ENCODE results near the gene RNGTT.
"Not testable (repeated sequence)": the region's sequence is repeated elsewhere in the genome, so short reads cannot be mapped to it uniquely, and the experiment has no call there.

RNGTT gene

DNA sequence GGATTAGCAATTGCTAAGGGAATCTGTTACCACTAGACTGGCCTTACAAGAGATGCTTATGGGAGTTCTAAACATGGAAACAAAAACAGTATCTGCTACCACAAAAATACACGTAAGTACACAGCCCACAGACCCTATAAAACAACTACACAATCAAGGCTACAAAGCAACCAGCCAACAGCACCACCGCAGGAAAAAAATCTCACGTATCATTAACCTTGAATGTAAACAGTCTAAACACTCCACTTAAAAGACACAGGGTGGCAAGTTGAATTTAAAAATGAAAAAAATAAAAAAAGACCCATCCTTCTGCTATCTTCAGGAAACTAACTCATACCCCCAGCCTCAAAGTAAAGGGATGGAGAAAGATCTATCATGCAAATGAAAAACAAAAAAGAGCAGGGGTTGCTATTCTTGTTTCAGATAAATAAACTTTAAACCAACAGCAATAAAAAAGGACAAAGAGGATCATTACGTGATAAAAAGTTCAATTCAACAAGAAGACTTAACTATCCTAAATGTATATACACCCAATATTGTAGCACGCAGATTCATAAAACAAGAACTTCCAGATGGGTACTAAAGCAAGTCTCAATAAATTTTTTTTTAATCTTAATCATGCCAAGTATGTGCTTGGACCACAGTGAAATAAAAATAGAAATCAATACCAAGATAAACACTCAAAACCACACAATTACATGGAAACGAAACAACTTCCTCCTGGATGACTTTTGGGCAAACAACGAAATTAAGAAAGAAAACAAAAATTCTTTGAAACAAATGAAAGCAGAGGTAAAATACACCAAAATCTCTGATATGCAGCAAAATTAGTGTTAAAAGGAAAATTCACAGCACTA lies 52.3 kb downstream of the RNGTT start:
- peak; percentile 68 for DNase-seq (ENCODE audit: low read depth)

DNA sequence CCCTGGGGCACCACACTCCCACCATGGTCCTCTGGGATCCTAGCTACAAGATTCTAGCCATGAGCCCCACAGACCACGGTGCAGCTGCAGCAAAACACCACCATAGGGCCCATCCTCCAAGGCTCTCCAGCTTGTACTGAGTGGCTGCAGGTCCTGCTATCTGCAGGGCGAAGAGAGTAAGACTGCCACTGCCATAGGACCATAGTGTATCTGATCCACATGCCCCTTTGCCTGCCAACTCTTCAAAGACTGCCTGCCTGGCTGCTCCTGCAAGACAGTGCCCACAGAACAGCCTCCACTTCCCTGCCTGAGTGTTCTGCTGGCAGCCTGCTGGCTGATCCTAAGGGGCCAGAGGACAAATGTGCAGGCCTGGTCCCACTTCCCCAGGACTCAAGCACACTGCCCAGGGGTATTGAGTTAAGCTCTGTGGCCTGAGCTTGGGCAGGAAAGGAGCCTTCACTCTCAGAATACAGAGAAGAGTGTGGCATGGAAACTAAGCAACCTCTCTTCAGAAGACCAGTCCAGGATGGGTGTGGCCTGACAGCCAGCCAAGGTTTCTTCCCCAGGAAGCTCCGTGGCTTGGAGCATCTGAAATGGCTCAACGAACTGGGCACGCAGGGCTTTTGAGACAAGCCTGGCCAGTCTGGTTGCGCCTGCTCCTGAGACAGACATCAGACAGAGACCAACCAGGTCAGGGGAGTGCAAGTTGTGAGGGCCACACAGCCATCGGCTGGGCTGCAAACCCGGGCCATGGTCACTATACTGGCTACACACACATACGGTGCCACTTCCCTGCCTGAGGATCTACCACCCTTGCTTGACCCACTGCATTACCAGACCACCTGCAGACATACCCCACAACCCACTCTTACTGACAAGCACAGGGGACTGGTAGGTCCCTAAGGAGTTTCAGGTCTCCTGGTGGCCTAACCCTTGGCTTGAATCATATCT lies 54.5 kb downstream of the RNGTT start:
- DNase-seq (ENCODE audit: low read depth): peak; percentile 6

DNA sequence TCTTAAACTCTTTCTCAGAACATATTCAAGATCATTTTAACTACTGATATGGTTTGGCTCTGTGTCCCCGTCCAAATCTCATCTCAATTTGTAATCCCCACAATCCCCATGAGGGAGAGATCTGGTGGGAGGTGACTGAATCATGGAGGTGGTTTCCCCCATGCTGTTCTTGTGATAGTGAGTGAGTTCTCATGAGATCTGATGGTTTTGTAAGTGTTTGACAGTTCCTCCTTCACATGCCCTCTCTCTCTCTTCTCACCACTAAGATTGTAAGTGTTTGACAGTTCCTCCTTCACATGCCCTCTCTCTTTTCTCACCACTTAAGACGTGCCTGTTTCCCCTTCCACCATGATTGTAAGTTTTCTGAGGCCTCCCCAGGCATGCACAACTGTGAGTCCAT lies 56.3 kb downstream of the RNGTT start:
- DNase-seq (ENCODE audit: low read depth): not testable (repeated sequence)

DNA sequence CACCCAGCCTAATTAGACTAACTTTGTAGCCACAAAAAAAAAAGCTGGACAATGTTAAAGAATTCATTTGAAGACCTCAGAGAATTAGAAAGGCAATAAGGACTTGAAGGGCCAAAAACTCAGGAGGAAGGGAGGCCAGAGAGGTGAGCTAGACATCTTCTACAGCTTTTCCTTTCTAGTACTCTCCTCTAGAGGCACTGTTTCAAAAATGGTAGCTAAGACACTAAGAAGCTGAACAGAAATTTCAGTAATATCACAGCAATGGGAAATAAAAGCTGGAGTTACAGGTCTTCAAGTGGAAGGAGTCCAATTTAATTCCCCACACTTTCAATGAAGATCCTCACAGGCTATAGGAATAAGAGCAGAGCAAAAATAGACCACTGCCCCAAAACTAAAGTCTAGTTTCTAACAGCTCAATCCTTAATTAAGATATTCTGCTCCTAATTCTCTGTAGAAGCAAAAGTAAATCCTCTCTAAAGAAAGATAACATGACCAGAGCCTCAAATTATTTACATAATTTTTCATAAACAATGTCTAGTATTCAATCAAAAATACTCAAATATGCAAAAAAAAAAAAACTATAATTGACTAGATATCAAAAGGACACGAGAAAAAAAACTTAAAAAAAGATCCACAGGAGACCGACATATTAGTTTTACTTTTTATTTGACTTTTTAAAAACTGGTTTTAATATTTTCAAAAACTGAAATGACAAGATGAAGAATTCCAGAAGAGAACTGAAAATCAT lies 63.7 kb downstream of the RNGTT start:
- no peak for DNase-seq (ENCODE audit: low read depth)

DNA sequence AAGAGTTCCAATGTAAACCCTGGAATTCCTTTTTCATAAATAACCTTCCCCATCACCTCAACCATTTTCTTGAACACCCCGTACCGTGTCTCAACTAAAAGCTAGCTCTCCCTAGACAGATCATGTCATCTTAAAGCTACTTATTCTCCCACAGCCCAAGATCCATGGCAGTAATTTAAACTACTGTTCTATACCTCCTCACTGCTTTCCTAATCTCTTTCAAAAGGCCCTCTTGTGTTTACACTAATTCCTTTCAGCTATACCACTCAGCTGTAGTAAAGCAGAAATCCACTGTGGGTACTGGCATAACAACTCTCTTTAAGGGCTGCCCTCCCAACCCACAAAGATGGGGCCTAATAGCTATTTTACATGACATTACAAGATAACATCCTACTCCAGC lies 67.5 kb downstream of the RNGTT start:
- no peak for DNase-seq (ENCODE audit: low read depth)

DNA sequence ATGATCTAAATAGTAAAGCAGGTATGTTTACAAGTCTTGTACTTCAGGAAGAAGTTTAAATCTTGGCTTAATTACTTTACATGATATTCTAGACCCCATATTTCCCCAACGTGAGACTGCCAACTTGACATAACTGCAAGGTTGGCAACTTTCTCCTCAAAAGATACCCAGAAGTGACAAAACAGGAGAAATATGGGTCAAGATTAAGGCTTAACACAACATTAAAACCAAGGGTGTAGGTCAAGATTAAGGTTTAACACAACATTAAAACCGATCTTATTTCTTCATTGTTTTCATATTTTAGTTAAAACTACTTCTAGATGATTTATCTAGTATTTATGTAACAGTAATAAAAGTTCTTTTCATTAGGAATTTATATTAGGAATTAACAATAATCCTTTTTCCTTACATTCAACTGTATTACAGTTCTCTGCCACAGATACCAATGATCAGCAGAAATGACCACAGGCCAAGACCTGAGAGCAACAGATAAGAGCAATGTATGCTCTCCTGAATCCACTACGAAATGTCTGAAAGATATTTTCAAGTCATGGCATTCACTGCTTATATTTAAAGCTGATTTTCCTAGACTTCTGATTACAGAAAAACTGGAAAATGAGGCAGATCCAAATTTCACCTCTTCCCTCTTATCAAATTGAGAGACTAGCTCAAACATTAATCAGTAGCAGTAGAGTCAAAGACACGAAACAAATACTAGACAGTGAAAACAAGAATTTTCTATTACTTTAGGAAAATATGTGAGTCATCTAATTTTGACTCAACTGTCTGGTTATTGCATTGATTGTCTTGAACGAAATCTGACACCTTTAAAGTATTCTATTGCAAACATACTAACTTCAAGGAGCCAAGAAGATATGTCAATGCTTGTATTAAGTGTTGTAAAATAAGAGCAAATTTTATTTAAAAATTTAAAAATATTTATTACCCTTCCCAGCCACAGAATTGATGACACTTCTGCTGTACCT lies 72.3 kb downstream of the RNGTT start:
- DNase-seq (ENCODE audit: low read depth): peak; percentile 17

DNA sequence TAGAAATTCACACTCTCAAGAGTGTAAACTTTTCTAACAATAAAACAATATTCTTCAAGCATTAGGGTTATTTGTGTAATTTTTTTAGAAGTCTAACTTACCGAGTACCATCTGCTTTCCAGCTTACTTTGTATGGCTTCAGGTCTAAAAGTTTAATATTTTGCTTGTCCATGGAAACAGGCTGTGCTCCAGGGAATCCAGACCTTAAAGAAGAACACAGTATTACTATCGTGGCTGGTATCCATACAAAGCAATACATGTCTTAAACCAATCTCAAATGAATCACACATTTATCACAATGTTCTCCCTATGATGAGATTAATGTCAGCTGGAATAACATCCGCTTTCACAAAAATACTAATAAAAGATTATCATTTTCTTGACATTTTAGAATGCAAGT lies 73.0 kb downstream of the RNGTT start:
- DNase-seq (ENCODE audit: low read depth): peak; percentile 3

DNA sequence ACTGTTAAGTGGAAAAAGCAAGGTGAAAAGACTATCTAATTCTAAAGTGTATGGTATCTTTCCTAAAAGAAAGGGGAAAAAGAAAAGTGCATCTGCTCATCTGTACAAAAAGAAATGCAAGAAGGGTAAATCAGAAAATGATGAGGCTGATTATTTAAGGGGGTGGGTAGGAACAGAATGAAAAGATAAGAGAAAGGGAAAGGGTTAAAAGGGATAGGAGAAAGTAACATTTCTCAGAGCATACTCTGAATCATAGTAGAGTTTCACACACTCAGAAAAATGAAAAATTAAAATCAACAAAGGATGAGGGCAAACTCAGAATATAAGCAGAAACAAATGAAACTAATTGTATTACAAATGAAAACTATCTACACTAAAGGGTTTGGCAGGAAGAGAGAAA lies 79.1 kb downstream of the RNGTT start:
- no peak for DNase-seq (ENCODE audit: low read depth)

DNA sequence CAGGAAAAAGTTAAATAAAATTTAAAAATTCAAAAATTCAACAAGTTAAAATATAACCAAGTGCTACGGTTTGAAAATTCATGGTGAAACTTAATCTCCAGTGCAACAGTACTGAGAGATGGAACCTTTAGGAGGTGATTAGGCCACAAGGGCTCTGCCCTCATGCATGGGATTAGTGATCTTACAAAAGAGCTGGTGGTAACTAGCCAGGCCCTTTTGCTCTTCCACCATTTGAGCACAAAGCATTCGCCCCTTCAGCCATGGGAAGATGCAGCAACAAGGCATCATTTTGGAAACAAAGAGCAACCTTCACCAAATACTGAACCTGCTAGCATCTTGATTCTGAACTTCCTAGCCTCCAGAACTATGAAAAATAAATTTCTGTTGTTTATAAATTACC lies 80.9 kb downstream of the RNGTT start:
- DNase-seq (ENCODE audit: low read depth): no peak

DNA sequence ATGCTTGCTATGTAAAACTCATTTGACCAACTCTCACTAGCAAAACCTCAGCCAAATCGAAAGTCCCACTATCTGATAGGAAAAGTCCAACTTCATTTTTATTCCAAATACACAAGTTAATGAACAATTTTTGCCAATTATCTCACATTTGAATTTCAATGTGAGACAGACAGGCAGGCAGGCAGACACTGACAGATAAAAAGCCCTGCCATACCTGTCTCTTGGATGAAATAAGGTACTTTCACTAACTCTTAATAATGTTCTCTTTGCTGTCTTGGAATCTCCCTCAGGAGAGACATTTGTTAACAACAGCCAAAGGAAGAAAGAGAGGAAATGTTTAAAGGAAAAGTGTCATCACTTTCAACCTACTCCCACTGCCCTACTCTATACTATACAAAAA lies 82.0 kb downstream of the RNGTT start:
- DNase-seq (ENCODE audit: low read depth): no peak

DNA sequence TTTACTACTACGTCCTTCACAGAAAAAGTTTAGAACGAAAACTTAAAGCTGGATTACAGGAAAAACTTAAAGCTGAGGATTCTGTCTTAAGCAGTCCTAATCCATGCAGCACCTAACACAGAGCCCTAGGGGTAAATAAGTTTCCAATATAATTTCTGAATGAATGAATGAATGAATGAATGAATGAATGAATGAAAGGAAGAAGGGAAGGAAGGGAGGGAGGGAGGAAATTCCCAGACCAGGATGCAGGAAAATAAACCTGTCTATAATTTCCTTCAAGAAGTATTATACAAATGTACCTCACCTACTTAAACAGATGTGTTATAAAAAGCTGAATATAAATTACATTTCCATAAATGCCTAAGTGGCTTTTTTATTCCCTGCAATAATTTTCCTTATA lies 83.4 kb downstream of the RNGTT start:
- DNase-seq (ENCODE audit: low read depth): no peak

DNA sequence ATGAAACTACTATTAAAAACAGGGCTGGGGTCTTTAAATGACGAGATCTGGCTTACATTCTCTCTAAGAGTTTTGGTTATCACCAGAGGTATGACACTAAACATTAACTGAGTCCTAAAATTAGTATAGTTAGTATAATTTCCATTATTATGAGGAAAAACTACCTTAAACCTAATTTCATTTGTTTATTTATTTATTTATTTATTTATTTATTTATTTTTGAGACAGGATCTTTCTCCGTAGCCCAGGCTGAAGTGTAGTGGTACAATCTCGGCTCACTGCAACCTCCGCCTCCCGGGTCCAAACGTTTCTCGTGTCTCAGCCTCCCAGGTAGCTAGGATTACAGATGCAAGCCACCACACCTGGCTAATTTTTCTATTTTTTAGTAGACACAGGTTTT lies 85.5 kb downstream of the RNGTT start:
- DNase-seq (ENCODE audit: low read depth): no peak

DNA sequence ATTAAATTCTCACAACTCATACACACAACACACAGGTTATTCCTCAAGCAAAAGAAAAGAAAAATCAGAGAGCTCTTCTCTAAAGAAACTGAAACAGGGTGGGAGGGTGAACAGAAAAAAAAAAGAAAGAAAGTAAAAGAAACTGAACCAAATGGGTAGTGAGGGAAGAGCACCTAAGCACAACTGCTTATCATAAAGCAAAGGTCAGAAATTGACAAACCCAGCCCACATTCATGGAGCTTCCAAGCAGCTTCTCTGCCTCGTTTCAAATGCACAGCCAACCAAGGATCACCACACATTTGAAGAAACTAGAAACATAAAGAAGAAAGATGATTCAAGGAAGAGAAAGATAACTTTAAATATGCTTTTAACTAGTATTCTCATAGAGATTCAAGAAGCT lies 90.5 kb downstream of the RNGTT start:
- no peak for DNase-seq (ENCODE audit: low read depth)

DNA sequence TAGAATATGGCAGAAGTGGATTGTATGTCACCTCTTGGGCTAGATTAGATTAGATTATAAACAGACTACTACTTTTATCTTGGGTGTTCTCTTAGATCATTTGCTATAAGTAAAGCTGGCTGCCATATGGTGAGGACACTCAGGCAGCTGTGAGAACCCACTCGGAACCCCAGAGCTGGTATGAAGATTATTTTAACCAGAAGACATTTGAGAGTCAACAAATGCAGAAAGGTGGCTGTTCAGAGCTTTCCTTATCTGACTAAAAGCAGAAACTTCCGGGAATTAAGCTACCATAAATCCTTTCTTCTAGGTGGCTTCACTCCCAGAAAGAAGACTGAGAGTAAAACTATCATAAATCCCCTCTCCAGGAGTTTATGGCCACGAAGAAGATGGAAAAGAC lies 91.9 kb downstream of the RNGTT start:
- DNase-seq (ENCODE audit: low read depth): no peak

DNA sequence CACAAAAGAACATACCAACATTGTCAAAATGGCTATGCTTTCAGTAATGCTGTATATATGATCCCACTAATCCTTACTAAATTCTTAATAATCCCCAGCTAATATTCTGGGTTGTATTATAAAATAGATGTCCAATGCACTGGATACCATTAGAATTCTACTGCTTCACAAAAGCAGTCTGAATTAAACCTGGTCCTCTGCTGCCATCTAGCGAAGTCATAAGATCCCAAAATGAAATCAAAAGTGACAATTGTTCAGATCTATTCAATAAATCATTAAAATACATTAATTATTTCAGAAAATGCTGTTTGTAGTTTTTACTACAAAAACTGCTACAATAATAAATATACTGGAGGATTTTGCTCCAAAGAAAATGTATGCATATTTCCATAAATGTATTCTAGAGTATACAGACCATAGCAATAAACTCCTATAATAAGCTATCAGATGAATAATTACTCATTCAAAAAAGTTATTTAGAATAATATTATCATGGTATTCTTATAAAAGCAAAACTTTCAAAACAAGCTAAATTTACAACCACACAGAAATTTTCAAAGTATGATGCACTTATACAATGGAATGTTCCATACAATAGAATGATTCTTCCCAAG lies 92.6 kb downstream of the RNGTT start:
- DNase-seq (ENCODE audit: low read depth): peak; percentile 52

DNA sequence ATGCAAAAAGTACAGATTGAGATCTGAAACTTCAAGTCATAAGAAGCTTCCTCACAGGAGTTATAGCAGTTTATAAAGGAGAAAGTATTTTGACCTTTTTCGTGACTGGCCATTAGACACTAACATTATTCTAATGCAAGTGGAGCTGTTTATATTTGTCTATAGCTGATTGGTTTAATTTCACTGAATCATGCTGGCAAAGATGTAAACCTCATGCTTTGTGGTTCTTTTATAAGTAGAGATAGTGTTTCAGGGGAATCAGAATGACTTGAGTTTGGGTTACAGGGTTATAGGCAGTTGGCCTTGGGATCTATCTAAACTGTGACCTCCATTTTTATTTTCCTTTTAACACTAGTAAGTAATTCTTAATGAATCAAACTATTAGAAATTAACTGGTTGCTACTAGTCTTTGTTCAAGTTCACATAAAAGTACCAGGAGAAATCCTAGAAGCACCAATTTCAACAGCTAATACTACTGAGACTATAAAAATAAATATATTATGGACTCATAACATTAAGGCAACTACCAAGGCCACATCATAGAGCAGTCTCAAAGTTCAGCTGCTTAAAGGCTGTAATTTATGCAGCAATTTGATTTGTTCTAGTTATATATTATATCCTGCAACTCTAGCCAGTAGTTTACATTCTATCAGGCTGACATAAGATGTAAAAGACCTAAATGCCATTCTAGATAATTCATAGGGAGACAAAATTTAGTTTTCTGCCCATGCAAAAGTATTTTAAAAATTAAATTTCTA lies 94.0 kb downstream of the RNGTT start:
- DNase-seq (ENCODE audit: low read depth): peak; percentile 73

DNA sequence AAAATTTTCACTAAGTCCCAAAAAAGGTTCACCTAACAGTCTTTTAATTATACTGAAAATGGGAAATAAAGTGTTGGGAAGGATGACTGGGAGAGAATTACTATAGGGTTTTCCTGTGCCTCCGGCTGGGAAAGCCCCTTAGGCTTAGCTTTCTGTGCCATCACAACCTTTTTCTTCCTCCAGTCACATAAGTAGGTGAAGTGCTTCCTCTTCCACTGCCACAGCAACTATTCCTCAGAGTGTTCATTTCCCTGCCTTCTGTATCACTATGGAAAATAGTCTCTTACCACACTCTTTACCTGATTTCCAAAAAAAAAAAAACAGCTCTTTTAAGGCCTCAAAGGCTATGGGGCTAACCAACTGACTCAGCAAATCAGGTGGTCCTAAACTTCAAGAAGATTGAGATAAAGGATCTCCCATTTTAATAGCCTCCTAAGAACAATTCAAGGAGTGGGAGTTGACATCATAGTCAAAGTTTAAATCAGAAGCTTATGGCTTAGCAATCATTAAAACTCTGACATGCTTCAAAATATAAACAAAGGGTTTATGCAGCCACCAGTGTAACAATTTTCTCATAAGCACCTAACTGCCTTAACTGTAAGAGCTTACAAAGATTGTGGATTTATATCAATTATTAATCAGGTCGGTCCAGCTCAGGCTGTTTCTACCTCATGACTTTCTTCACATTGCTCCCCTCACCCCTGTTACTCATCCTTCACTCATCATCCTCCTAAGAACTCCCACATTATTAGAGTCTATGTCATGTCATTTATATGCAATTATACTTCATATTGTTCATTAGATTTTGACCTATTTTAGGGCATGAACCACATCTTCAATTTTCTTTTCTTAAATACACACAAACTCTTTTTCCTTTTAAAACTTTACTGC lies 95.3 kb downstream of the RNGTT start:
- DNase-seq (ENCODE audit: low read depth): no peak

DNA sequence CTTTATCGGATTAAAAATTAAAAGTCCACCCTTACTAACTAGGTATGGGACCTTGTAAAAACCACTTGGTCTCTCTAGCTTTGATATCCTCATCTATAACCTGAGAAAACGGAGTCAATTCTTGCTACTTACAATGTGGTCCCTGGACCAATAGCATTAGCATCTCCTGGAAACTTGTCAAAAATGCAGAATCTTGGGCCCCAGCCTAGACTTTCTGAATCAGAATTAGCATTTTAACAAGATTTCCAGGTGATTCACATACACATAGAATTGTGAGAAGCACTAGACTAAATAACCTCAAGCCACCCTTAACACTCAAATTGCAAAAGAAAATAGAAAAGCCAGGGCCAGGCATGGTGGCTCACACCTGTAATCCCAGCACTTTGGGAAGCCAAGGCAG lies 96.6 kb downstream of the RNGTT start:
- DNase-seq (ENCODE audit: low read depth): no peak

DNA sequence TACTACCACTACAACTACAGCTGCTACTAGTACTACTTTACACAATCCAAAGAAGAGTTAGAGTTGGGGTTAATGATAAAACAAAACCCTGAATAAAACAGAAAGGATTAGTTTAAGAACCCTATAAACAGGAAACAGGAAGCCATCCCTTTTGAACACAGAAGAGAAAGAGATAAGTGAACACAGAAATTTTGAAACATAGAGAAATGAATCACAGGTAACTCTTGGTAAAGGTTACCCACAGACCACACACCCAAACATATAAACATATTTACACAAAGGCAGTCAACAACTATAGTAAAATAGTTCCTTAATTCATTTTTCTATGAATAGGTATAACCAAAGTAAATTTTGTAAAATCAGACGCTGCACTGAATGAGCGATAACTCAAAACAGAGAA lies 98.1 kb downstream of the RNGTT start:
- no peak for DNase-seq (ENCODE audit: low read depth)

Data from fibroblast of gingiva (primary cell).